Measurements from ENCODE around the gene GTF2A1L.
"Not testable (repeated sequence)": the region's sequence is repeated elsewhere in the genome, so short reads cannot be mapped to it uniquely, and the experiment has no call there.

Gene GTF2A1L

GRCh38 chr2:48607307-48608014 lies 10.2 kb upstream of the GTF2A1L start:
- no peak for DNase-seq (ENCODE audit: low read depth in 2 of 2, low spot score in 1 of 2)

GRCh38 chr2:48613211-48613610 lies 4.4 kb upstream of the GTF2A1L start:
- no peak for DNase-seq (ENCODE audit: low read depth in 2 of 2, low spot score in 1 of 2)

- not testable (repeated sequence) for DNase-seq (ENCODE audit: low read depth in 2 of 2, low spot score in 1 of 2)
These were observed 3.1 kb upstream of the GTF2A1L start for GRCh38 chr2:48614581-48614980.

GRCh38 chr2:48619526-48619925 lies 1.9 kb downstream of the GTF2A1L start:
- no peak for DNase-seq (ENCODE audit: low read depth in 2 of 2, low spot score in 1 of 2)

- no peak for DNase-seq (ENCODE audit: low read depth in 2 of 2, low spot score in 1 of 2)
These were observed 2.9 kb downstream of the GTF2A1L start for GRCh38 chr2:48620604-48621003.

GRCh38 chr2:48622691-48623090 lies 5.0 kb downstream of the GTF2A1L start:
- not testable (repeated sequence) for DNase-seq (ENCODE audit: low read depth in 2 of 2, low spot score in 1 of 2)

- DNase-seq (ENCODE audit: low read depth in 2 of 2, low spot score in 1 of 2), result no peak
These were observed 7.0 kb downstream of the GTF2A1L start for GRCh38 chr2:48624696-48625095.

- no peak for DNase-seq (ENCODE audit: low read depth in 2 of 2, low spot score in 1 of 2)
These were observed 8.4 kb downstream of the GTF2A1L start for GRCh38 chr2:48626047-48626446.

- no peak for DNase-seq (ENCODE audit: low read depth in 2 of 2, low spot score in 1 of 2)
These were observed 15.5 kb downstream of the GTF2A1L start for GRCh38 chr2:48633143-48633542.

GRCh38 chr2:48635786-48636185 lies 18.1 kb downstream of the GTF2A1L start:
- no peak for DNase-seq (ENCODE audit: low read depth in 2 of 2, low spot score in 1 of 2)

- DNase-seq (ENCODE audit: low read depth in 2 of 2, low spot score in 1 of 2), result no peak
These were observed 20.6 kb downstream of the GTF2A1L start for GRCh38 chr2:48638261-48638660.

- DNase-seq (ENCODE audit: low read depth in 2 of 2, low spot score in 1 of 2), result no peak
These were observed 33.6 kb downstream of the GTF2A1L start for GRCh38 chr2:48651158-48651790.

GRCh38 chr2:48668992-48669391 lies 51.3 kb downstream of the GTF2A1L start:
- DNase-seq (ENCODE audit: low read depth in 2 of 2, low spot score in 1 of 2), result no peak

GRCh38 chr2:48673581-48673980 lies 55.9 kb downstream of the GTF2A1L start:
- no peak for DNase-seq (ENCODE audit: low read depth in 2 of 2, low spot score in 1 of 2)

- no peak for DNase-seq (ENCODE audit: low read depth in 2 of 2, low spot score in 1 of 2)
These were observed 57.3 kb downstream of the GTF2A1L start for GRCh38 chr2:48674933-48675332.

GRCh38 chr2:48677450-48677849 lies 59.8 kb downstream of the GTF2A1L start:
- DNase-seq (ENCODE audit: low read depth in 2 of 2, low spot score in 1 of 2), result no peak

GRCh38 chr2:48685126-48685525 lies 67.5 kb downstream of the GTF2A1L start:
- no peak for DNase-seq (ENCODE audit: low read depth in 2 of 2, low spot score in 1 of 2)

GRCh38 chr2:48691935-48692691 lies 74.5 kb downstream of the GTF2A1L start:
- no peak for DNase-seq (ENCODE audit: low read depth in 2 of 2, low spot score in 1 of 2)

- no peak for DNase-seq (ENCODE audit: low read depth in 2 of 2, low spot score in 1 of 2)
These were observed 75.4 kb downstream of the GTF2A1L start for GRCh38 chr2:48693066-48693465.

- DNase-seq (ENCODE audit: low read depth in 2 of 2, low spot score in 1 of 2), result no peak
These were observed 76.0 kb downstream of the GTF2A1L start for GRCh38 chr2:48693645-48694044.

GRCh38 chr2:48694149-48694548 lies 76.5 kb downstream of the GTF2A1L start:
- DNase-seq (ENCODE audit: low read depth in 2 of 2, low spot score in 1 of 2), result no peak

- DNase-seq (ENCODE audit: low read depth in 2 of 2, low spot score in 1 of 2), result no peak
These were observed 78.3 kb downstream of the GTF2A1L start for GRCh38 chr2:48695991-48696390.
